Heart left ventricle (tissue), 16 donors: ENCODE measurements around the gene GABRA6. TPM values are rescaled to one million over a fixed set of nuclear protein-coding genes. Genes with fewer than 3 reads are reported as not detected.

Source experiments
- ATAC-seq, 4 donors: fragments of 200-7000 bp; cut with Tn5 transposase; one replicate each; pipeline ENCODE4 v1.9.1; 2020 to 2022; ENCODE audit warnings: moderate library complexity in 4 of 4, mild to moderate bottlenecking in 3 of 4, moderate number of reproducible peaks in 1 of 4
- DNase-seq, 5 donors: peaks; one replicate each; pipeline ENCODE4 v3.0.0-alpha.2; 2020
- H3K27ac ChIP-seq, 12 donors: fragments of 200-600 bp; sonication (generic) in 4 of 12; one replicate each; pipeline versions ENCODE4 v1.5.0 to v1.8.0; 2016 to 2022; ENCODE audit warnings: mild to moderate bottlenecking in 2 of 12
- H3K27me3 ChIP-seq, 9 donors: fragments of 200-600 bp; sonication (generic) in 2 of 9; one replicate each; pipeline versions ENCODE4 v1.5.1 to v1.8.0; 2016 to 2022; ENCODE audit warnings: mild to moderate bottlenecking in 3 of 9
- H3K36me3 ChIP-seq, 9 donors: fragments of 200-600 bp; sonication (generic) in 2 of 9; one replicate each; pipeline versions ENCODE4 v1.5.0 to v1.8.0; 2018 to 2022; ENCODE audit warnings: mild to moderate bottlenecking in 2 of 9
- H3K4me1 ChIP-seq, 12 donors: fragments of 200-600 bp; sonication (generic) in 4 of 12; one replicate each; pipeline versions ENCODE4 v1.5.0 to v1.8.0; 2016 to 2022; ENCODE audit warnings: mild to moderate bottlenecking in 3 of 12
- H3K4me3 ChIP-seq, 12 donors: fragments of 200-600 bp; sonication (generic) in 4 of 12; one replicate each; pipeline versions ENCODE4 v1.5.0 to v1.8.0; 2017 to 2022; ENCODE audit warnings: mild to moderate bottlenecking in 9 of 12, moderate library complexity in 4 of 12
- H3K9me3 ChIP-seq, 12 donors: fragments of 200-600 bp; sonication (generic) in 4 of 12; one replicate each; pipeline versions ENCODE4 v1.5.0 to v1.8.0; 2016 to 2022; ENCODE audit warnings: mild to moderate bottlenecking in 1 of 12
- CTCF ChIP-seq, 12 donors: fragments of 200-600 bp; sonication (generic) in 4 of 12; IDR thresholded peaks; one replicate each; pipeline versions ENCODE4 v1.5.0 to v1.8.0; 2018 to 2022; ENCODE audit warnings: antibody characterized with exemption in 12 of 12, mild to moderate bottlenecking in 5 of 12
- POLR2A ChIP-seq, 2 donors: fragments of 450-650 bp; IDR thresholded peaks; one replicate each; pipeline ENCODE4 v1.6.1; 2017; ENCODE audit warnings: antibody characterized with exemption in 2 of 2, mild to moderate bottlenecking in 2 of 2, moderate library complexity in 2 of 2
- WGBS, 4 donors: extraction: QIAGEN DNeasy Blood & Tissue Kit in 2 of 4; methylation state at CpG; one replicate each; pipeline versions ENCODE4 v1.1.5 to v1.1.7; 2013 to 2018; 5-methylcytosine and 5-hydroxymethylcytosine counted together
- intact Hi-C, 10 donors: fragments of 100-400 bp; cut with DNase I; formaldehyde crosslinking; loops; one replicate each; pipeline versions ENCODE4 v1.11.1 to v1.14.2; 2022
- polyA plus RNA-seq, 2 donors: library from polyadenylated mRNA; stranded (reverse); fragments of 200-250 nt; gene quantifications; one replicate each; pipeline ENCODE4 v1.2.3, GENCODE V29; 2013
- total RNA-seq, 9 donors: library from RNA; depleted of rRNA in 2 of 9; stranded (reverse); fragments of >200 nt in 2 of 9; fragmentation: NEBNext Ultra II Directional in 3 of 9; extraction: Animal tissue kit (Norgen Biotek cat#: 25700) in 3 of 9; gene quantifications; one replicate each; pipeline versions ENCODE4 v1.1.0 to v1.2.4, GENCODE V29; 2016 to 2023
- donor health status: ischemic (EF 13 %, LVEDD 7.1; RV severe dilation, severe dysfunction).
- donor health status: healthy with polysubstance abuse.
- donor health status: DM: no; HTN: yes; CAD: no.
- donor health status: DM: no; HTN: no; CAD: no.
- donor health status: ischemic (EF 25% LVEDD 6.9; RV normal size, moderate dysfunction).
- donor health status: ischemic (EF 25% LVEDD 5.7; RV mildly dilated, moderate dysfunction).
- donor health status: healthy.
- donor health status: DM: yes; HTN: yes; CAD: no.
- donor health status: ischemic (EF 35%, LVEDD 5.7; RV mildly dilated, moderate dysfunction).
- donor health status: nonischemic (EF 11% LVEDD 7.7; RV severe dilation, severe dysfunction).
- donor health status: DM: yes; HTN: yes; CAD: no.
- donor health status: PGD.
- donor health status: ischemic (EF 29% LVEDD 5.4; RV normal size, mild dysfunction).
- donor health status: nonischemic (EF 23%, LVEDD 6.1; RV moderate dilation, normal function).

GABRA6 gene
- total and polyA plus RNA-seq, 11 donors, result not detected

GRCh38 chr5:161687316-161687715, 1.8 kb downstream of the GABRA6 start:
- Histone ChIP-seq H3K36me3 (no peaks in the 10 kb centered on the region), H3K27ac (no peak overlapping the region), H3K4me3 (no peak overlapping the region), H3K4me1 (no peaks in the 10 kb centered on the region), H3K9me3 (peaks cover 0 to 6% (median 0%) of the 10 kb centered on the region in 12 donors), H3K27me3 (no peaks in the 10 kb centered on the region)
- intact Hi-C loops, result no loop called here
- no peak for ATAC-seq
- 77 to 85% (median 81%) methylated on average over 2 of the region's 2 CpGs for WGBS, 4 donors
- TF ChIP-seq POLR2A (IDR thresholded peaks at IDR 0.05), result no peak
- TF ChIP-seq CTCF (IDR thresholded peaks at IDR 0.05), result no peak
- no peak for DNase-seq

- no peak for DNase-seq
- H3K9me3 ChIP-seq, result no peaks in the 10 kb centered on the region
- no peak overlapping the region for H3K4me3 ChIP-seq
- TF ChIP-seq CTCF (IDR thresholded peaks at IDR 0.05), result no peak
- TF ChIP-seq POLR2A (IDR thresholded peaks at IDR 0.05), result no peak
- 47 to 68% (median 52%) methylated on average over 6 to 7 of the region's 7 CpGs for WGBS, 4 donors
- H3K27me3 ChIP-seq, result no peaks in the 10 kb centered on the region
- no peaks in the 10 kb centered on the region for H3K36me3 ChIP-seq
- no peak for ATAC-seq
- H3K27ac ChIP-seq, result no peak overlapping the region
- H3K4me1 ChIP-seq, result no peaks in the 10 kb centered on the region
- intact Hi-C loops, result no loop called here
Measured at GRCh38 chr5:161691911-161692310, 6.4 kb downstream of the GABRA6 start.

GRCh38 chr5:161697001-161697400, 11.5 kb downstream of the GABRA6 start:
- no peak for DNase-seq
- no peak for ATAC-seq
- Histone ChIP-seq H3K36me3 (no peaks in the 10 kb centered on the region), H3K4me1 (no peaks in the 10 kb centered on the region), H3K4me3 (no peak overlapping the region), H3K27me3 (peaks cover 0 to 6% (median 0%) of the 10 kb centered on the region in 9 donors), H3K9me3 (no peaks in the 10 kb centered on the region), H3K27ac (no peak overlapping the region)
- WGBS, 4 donors, result 71 to 72% (median 71%) methylated on average over 4 of the region's 4 CpGs
- TF ChIP-seq CTCF (IDR thresholded peaks at IDR 0.05) (no peak), POLR2A (IDR thresholded peaks at IDR 0.05) (no peak)
- intact Hi-C loops, result no loop called here

GRCh38 chr5:161700065-161700464, 14.5 kb downstream of the GABRA6 start:
- TF ChIP-seq POLR2A (IDR thresholded peaks at IDR 0.05) (no peak), CTCF (IDR thresholded peaks at IDR 0.05) (no peak)
- no peaks in the 10 kb centered on the region for H3K36me3 ChIP-seq
- H3K4me3 ChIP-seq, result no peak overlapping the region
- DNase-seq (no peak), ATAC-seq (no peak)
- no peaks in the 10 kb centered on the region for H3K4me1 ChIP-seq
- H3K27ac ChIP-seq, result no peak overlapping the region
- intact Hi-C loops, result no loop called here
- WGBS, 4 donors, result 54 to 69% (median 62%) methylated on average over 4 of the region's 4 CpGs
- peaks cover 0 to 6% (median 0%) of the 10 kb centered on the region in 9 donors for H3K27me3 ChIP-seq
- H3K9me3 ChIP-seq, result no peaks in the 10 kb centered on the region
